MCF 10A (cell line): ENCODE results near the gene BCHE. TPM values are rescaled to one million over a fixed set of nuclear protein-coding genes. Genes with fewer than 3 reads are reported as not detected.

ENCODE experiments used
- BruUV-seq: library from RNA; stranded (reverse); fragments of 400-500 nt; replicated peaks from 2 replicates; lab custom pipeline; 2021; lab: Mats Ljungman, UMichigan
- CTCF ChIA-PET: fragments of 300-600 bp; sonication (Branson Sonifier 250); formaldehyde crosslinking; extraction: SDS; loops from one replicate; lab custom pipeline; 2021; ENCODE audit warnings: antibody characterized with exemption, inconsistent platforms; lab: Yijun Ruan, JAX
- POLR2A ChIA-PET: fragments of 300-600, 350-650 bp; sonication (Branson Sonifier 250); formaldehyde crosslinking; extraction: SDS; loops from one replicate; lab custom pipeline; 2020; ENCODE audit warnings: antibody characterized with exemption, inconsistent platforms; lab: Yijun Ruan, JAX
- DNase-seq: peaks from one replicate; pipeline ENCODE4 v3.0.0-alpha.2; 2018; ENCODE audit not compliant: unreplicated experiment
- H3K27ac Mint-ChIP-seq: one replicate; pipeline ENCODE4 v1.8.0; 2022; ENCODE audit warnings: mild to moderate bottlenecking, low read depth, mixed read lengths; ENCODE audit not compliant: unreplicated experiment
- H3K27me3 Mint-ChIP-seq: one replicate; pipeline ENCODE4 v1.8.0; 2022; ENCODE audit warnings: mixed read lengths; ENCODE audit not compliant: insufficient read depth, unreplicated experiment
- H3K36me3 Mint-ChIP-seq: one replicate; pipeline ENCODE4 v1.8.0; 2022; ENCODE audit warnings: mild to moderate bottlenecking, moderate library complexity, mixed read lengths; ENCODE audit not compliant: insufficient read depth, unreplicated experiment
- H3K4me1 Mint-ChIP-seq: one replicate; pipeline ENCODE4 v1.8.0; 2022; ENCODE audit warnings: mixed read lengths; ENCODE audit not compliant: insufficient read depth, unreplicated experiment
- H3K4me3 Mint-ChIP-seq: one replicate; pipeline ENCODE4 v1.8.0; 2022; ENCODE audit warnings: mild to moderate bottlenecking, moderate library complexity, mixed read lengths; ENCODE audit not compliant: unreplicated experiment
- H3K9me3 Mint-ChIP-seq: one replicate; pipeline ENCODE4 v1.8.0; 2022; ENCODE audit warnings: mixed read lengths; ENCODE audit not compliant: unreplicated experiment
- CTCF ChIP-seq: fragments of 200-600 bp; IDR thresholded peaks from one replicate; pipeline ENCODE4 v1.8.0; 2022; ENCODE audit warnings: antibody characterized with exemption, mild to moderate bottlenecking; ENCODE audit not compliant: unreplicated experiment
- intact Hi-C: fragments of 100-400 bp; cut with micrococcal nuclease; formaldehyde crosslinking; loops from 2 replicates; pipeline ENCODE4 v1.14.1; 2022
- total RNA-seq: library from RNA; stranded (reverse); gene quantifications from 2 replicates; pipeline ENCODE4 v1.2.3, GENCODE V29; 2022

The BCHE gene
- total RNA-seq, 1 experiment from 2014 or later, result not detected

- H3K4me3 Mint-ChIP-seq, result no peak overlapping the region
- no peak for DNase-seq
- intact Hi-C loops, result no loop called here
- no peak overlapping the region for H3K27ac Mint-ChIP-seq
- H3K27me3 Mint-ChIP-seq, result no peaks in the 10 kb centered on the region
- BruUV-seq, result no TSS peak
- no peaks in the 10 kb centered on the region for H3K4me1 Mint-ChIP-seq
- CTCF ChIA-PET, result interaction anchor here (2.6 kb wide), 1 partner anchor 20 kb away, joined by 15 read pairs; no protein-coding TSS in a partner anchor
- POLR2A ChIA-PET, result no interaction called here
- TF ChIP-seq CTCF, result no peak
- peaks cover 9% of the 10 kb centered on the region for H3K9me3 Mint-ChIP-seq
- H3K36me3 Mint-ChIP-seq, result no peaks in the 10 kb centered on the region
Measured at GRCh38 chr3:165874663-165875489, 37.7 kb upstream of the BCHE start.

GRCh38 chr3:165868088-165868487 is 30.9 kb upstream of the BCHE start:
- H3K4me3 Mint-ChIP-seq, result no peak overlapping the region
- no TSS peak for BruUV-seq
- DNase-seq, result no peak
- CTCF ChIA-PET, result interaction anchor here (0.6 to 1.2 kb wide), 2 partner anchors 13 to 237 kb away, joined by 3 to 9 read pairs; no protein-coding TSS in a partner anchor
- intact Hi-C loops, result no loop called here
- POLR2A ChIA-PET, result no interaction called here
- TF ChIP-seq CTCF, result no peak
- no peaks in the 10 kb centered on the region for H3K4me1 Mint-ChIP-seq
- H3K9me3 Mint-ChIP-seq, result peaks cover 9% of the 10 kb centered on the region
- H3K27me3 Mint-ChIP-seq, result no peaks in the 10 kb centered on the region
- no peak overlapping the region for H3K27ac Mint-ChIP-seq
- H3K36me3 Mint-ChIP-seq, result no peaks in the 10 kb centered on the region

GRCh38 chr3:165859061-165859460 is 21.8 kb upstream of the BCHE start:
- no peak for TF ChIP-seq CTCF
- intact Hi-C loops, result loop anchor here (2.0 kb wide), 1 partner anchor 1492 kb away; no protein-coding TSS in a partner anchor
- peaks cover 19% of the 10 kb centered on the region for H3K4me1 Mint-ChIP-seq
- H3K27me3 Mint-ChIP-seq, result no peaks in the 10 kb centered on the region
- CTCF ChIA-PET, result interaction anchor here (0.7 kb wide), 1 partner anchor 585 kb away, joined by 3 read pairs; no protein-coding TSS in a partner anchor
- H3K4me3 Mint-ChIP-seq, result no peak overlapping the region
- DNase-seq, result no peak
- no peaks in the 10 kb centered on the region for H3K36me3 Mint-ChIP-seq
- no peaks in the 10 kb centered on the region for H3K9me3 Mint-ChIP-seq
- no TSS peak for BruUV-seq
- POLR2A ChIA-PET, result interaction anchor here (0.8 kb wide), 1 partner anchor 32 kb away, joined by 3 read pairs; no protein-coding TSS in a partner anchor
- H3K27ac Mint-ChIP-seq, result no peak overlapping the region

DNA sequence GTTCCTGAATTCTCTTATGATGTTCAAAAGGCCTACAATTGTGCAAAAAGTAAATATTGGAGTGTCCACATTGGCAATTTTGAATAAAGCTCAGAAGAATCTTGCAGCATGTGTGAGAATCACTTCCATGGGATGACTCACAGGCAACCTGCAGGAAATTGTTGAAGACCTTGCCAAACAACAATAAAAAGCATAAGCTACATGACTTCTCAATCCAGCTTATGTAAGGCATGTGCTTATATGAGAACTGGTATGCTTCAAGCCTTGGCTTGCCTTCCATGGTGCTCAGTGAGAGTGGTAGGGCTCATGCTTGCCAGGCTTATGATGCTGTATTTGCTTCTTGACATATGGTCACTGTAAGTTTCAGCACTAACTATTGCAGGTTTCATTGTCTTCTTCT is 18.4 kb upstream of the BCHE start:
- ChIA-PET POLR2A (interaction anchor here (0.6 to 1.0 kb wide), 5 partner anchors 9 to 588 kb away, joined by 3 to 4 read pairs (median 3); no protein-coding TSS in a partner anchor), CTCF (interaction anchor here (0.5 to 2.1 kb wide), 26 partner anchors 10 to 1497 kb away, joined by 3 to 15 read pairs (median 4); no protein-coding TSS in a partner anchor)
- Mint-ChIP-seq H3K9me3 (no peaks in the 10 kb centered on the region), H3K27me3 (no peaks in the 10 kb centered on the region), H3K4me3 (no peak overlapping the region), H3K27ac (peak overlapping the region; percentile 3), H3K36me3 (no peaks in the 10 kb centered on the region), H3K4me1 (peaks cover 25% of the 10 kb centered on the region)
- peak; percentile 86 for DNase-seq
- TF ChIP-seq CTCF, result no peak
- intact Hi-C loops, result loop anchor here (2.0 kb wide), 2 partner anchors 517 to 601 kb away; no protein-coding TSS in a partner anchor
- no TSS peak for BruUV-seq
